WI38 (cell line): ENCODE data around the gene SLC2A14.
A peak's percentile ranks its signal among the peaks of the same experiment; 100 is the strongest.
"Not testable (repeated sequence)": the region's sequence is repeated elsewhere in the genome, so short reads cannot be mapped to it uniquely, and the experiment has no call there.

Experiments
- H3K4me3 ChIP-seq: 2 replicates; pipeline ENCODE4 v1.5.1; 2011; ENCODE audit warnings: low read depth, mild to moderate bottlenecking, control low read depth, low read length
- CTCF ChIP-seq: IDR thresholded peaks from 2 replicates; pipeline ENCODE4 v1.5.1; 2012; ENCODE audit warnings: low read depth, mild to moderate bottlenecking, control low read depth, low read length

Gene SLC2A14

GRCh38 chr12:7872566-7873319 is at the start of gene SLC2A14:
TSS of gene SLC2A14 (minus strand) at chr12:7872915. CDS start at chr12:7869880, 3,035 bp downstream.
- TF ChIP-seq CTCF = no peak
- no peak within 1 kb of the TSS for H3K4me3 ChIP-seq

GRCh38 chr12:7921181-7921580 is 48.5 kb upstream of the SLC2A14 start:
- not testable (repeated sequence) for H3K4me3 ChIP-seq

- not testable (repeated sequence) for H3K4me3 ChIP-seq
These were observed 45.5 kb upstream of the SLC2A14 start for GRCh38 chr12:7918268-7918590.

GRCh38 chr12:7917392-7918267 is 44.9 kb upstream of the SLC2A14 start:
- no peak for TF ChIP-seq CTCF
- no peak overlapping the region for H3K4me3 ChIP-seq

GRCh38 chr12:7916936-7917335 is 44.2 kb upstream of the SLC2A14 start:
- TF ChIP-seq CTCF = no peak
- no peak overlapping the region for H3K4me3 ChIP-seq

- no peak for TF ChIP-seq CTCF
- H3K4me3 ChIP-seq = peak overlapping the region; percentile 20; the same call in 1 of the 2 replicates
These were observed 43.1 kb upstream of the SLC2A14 start for GRCh38 chr12:7915661-7916403.

GRCh38 chr12:7910106-7910505 is 37.4 kb upstream of the SLC2A14 start:
- not testable (repeated sequence) for H3K4me3 ChIP-seq

- TF ChIP-seq CTCF = peak; percentile 40; the same call in 1 of the 2 replicates
- H3K4me3 ChIP-seq = no peak overlapping the region
These were observed 34.3 kb upstream of the SLC2A14 start for GRCh38 chr12:7907009-7907408.

GRCh38 chr12:7906303-7906702 is 33.6 kb upstream of the SLC2A14 start:
- H3K4me3 ChIP-seq = not testable (repeated sequence)

GRCh38 chr12:7905600-7906125 is 32.9 kb upstream of the SLC2A14 start:
- H3K4me3 ChIP-seq = not testable (repeated sequence)
